GM21619 (cell line): ENCODE data around the gene ADGRE1.

Experiments used
- ATAC-seq: cut with Tn5 transposase; IDR thresholded peaks from one replicate; pipeline ENCODE4 v1.9.1; 2021; ENCODE audit not compliant: unreplicated experiment

Gene ADGRE1

DNA sequence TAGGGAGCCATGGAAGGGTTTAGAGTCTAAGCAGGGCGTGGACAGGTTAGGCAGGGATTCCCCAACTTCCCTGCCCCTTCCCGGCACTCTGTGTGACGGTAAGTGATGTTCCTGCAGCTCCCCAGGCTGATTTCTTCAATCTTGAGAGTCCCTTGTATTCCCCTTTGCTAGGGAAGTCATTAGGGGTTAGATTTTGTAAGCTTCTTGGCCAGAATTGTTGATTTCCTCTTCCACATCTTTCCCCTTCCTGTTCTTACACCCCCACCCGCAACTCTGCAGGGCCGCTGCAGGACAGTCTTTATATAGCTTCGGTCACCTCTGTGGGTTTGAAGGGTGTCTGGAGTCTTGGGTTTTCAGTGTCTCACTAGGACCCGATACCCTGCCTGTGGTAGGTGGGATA lies 10.6 kb upstream of the ADGRE1 start:
- no peak for ATAC-seq

DNA sequence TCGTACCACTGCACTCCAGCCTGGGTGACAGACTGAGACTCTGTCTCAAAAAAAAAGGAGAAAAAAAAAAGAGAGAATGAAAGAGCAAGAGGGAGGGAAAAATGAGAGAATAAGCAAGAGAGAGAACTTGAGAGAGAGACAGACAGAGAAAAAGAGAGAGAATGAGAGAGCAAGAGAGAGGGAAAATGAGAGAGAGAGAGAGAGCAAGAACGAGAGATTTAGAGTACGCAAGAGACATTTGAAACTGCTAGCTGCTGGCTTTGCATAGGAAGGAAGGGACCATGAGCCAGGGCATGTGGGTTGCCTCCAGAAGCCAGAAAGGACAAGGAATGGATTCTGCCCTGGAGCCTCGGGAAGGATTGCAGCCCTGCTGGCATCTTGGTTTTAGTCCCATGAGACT lies 9.6 kb upstream of the ADGRE1 start:
- ATAC-seq: no peak

DNA sequence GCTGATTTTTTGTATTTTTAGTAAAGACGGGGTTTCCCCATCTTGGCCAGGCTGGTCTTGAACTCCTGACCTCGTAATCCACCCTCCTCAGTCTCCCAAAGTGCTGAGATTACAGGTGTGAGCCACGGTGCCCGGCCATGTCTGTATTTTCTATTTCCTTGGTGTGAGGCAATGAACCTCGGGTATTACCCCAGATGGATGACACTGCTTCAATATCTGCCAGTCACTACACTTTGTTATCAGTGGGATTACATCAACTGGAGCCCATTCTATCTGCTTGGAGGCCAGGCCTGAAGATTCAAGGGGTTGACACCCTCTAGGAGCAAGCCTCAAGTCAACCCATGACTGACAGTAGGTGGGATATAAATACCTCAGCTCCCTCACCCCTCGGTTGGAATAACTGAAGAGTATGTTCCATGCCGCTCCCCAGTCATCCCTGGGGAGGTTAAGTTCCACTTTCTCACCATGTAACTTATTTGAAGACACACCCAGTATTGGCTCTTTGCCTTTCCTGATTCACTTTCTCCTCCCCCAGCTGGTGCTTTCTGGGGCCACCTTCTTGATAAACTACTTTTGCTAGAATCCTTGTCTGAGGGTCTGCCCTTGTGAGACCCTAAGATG lies 992 bp upstream of the ADGRE1 start:
- ATAC-seq: no peak

DNA sequence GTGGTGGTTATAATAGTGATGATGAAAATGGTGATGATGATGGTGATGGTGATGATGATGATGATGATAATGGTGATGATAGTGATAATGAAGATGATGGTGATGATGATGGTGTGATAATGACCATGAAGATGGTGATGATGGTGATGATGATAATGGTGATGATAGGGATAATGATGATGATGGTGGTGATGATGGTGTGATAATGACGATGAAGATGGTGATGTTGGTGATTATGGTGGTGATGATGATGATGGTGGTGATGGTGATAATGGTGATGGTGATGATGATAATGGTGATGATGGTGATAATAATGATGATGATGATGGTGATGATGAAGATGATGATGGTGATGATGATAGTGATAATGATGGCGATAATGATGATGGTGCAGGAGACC lies 1.6 kb downstream of the ADGRE1 start:
- no peak for ATAC-seq

DNA sequence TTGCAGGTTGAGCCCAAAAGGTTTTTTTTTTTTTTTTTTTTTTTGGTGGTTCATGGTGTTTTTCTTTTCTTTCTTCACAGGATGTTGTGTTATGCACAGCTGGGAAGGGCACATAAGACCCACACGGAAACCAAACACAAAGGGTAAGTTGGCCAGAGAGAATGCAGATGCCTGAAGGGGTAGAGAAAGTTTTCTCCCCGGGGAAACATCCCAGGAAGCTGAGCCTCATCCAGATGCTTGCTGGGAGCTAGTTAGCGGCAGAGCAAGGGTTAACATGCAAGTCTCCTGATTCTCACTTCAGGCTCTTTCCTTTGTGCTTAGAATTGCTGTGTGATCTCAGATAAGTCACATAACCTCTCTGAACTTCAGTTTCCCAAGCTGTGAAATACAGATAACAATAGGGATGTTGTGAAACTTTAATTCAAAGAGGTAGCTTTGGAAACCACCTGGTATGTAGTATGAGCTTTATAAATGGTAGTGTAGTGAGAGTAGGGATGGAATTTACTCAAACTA lies 3.1 kb downstream of the ADGRE1 start:
- no peak for ATAC-seq

DNA sequence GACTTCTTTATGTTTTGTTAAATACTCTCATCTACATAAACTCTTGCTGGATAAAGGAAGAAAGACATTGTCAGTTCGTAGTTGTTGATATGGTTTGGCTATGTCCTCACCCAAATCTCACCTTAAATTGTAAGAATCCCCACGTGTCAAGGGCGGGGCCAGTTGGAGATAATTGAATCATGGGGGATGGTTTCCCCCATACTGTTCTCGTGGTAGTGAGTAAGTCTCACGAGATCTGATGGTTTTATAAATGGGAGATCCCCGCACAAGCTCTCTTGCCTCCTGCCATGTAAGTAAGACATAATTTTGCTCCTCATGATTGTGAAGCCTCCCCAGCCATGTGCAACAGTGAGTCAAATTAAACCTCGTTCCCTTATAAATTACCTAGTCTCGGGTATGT lies 3.6 kb downstream of the ADGRE1 start:
- no peak for ATAC-seq

DNA sequence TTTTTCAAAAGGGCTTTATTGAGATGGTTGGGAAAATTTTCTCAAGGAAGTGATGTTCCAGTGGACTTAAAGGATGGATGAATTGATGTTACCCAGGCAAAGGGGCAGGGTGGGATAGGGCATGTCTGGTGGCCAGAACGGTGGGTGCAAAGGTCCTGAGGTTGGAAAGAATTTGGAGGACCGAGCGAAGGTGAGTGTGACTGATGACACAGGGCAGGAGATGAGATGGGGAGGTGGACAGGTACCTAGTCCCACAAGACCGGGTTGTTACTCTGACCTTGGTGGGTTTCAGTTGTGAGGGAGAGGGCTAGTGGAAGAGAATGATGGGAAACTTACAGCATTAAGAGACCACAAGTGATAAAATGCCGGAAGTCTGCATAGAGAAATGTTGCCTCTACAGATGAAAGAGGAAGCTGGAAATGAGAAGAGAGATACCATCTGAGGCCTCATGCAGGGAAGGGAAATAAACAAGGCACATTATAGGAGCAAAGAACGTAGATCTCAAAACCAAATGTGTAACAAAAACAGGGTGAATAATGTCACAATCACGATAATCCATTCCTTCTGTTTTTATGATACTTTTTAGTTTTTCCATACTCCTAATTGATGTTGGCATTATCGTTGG lies 4.5 kb downstream of the ADGRE1 start:
- no peak for ATAC-seq

DNA sequence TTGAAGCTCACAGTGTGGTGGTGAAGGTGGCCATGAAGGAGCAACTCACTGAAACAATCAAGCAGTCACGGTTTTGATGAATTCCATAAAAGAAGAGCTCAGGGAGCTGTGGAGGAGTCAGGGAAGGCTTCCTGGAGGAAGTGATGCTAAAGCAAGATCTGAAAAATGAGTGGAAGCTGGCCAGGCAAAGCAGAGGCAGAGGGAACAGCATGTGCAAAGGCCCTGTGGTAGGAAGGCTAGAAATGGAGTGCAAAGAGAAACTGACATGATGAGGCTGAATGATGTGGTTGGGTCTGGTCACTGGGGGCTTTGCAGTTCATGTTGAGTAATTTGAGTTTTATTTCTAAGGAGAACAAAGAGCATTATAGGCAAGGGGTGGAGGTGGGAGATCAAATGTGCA lies 6.9 kb downstream of the ADGRE1 start:
- ATAC-seq: no peak

DNA sequence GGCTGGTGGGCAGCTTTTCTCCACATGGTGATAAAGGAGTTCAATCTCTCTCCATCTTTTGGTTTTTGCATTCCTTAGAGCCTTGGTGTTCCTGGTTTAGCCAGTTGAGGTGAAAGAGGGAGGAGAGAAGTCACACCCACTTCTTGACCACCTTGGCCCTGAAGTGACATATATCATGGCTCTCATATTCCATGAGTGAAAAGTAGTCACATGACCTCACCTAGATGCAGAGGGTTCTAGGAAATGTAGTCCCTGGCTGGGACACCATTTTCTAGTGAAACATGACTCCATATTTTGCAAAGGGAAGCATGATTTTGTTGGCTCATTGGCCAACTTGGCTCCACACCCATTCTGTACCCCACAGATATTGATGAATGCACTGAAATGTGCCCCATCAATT lies 16.1 kb downstream of the ADGRE1 start:
- no peak for ATAC-seq

DNA sequence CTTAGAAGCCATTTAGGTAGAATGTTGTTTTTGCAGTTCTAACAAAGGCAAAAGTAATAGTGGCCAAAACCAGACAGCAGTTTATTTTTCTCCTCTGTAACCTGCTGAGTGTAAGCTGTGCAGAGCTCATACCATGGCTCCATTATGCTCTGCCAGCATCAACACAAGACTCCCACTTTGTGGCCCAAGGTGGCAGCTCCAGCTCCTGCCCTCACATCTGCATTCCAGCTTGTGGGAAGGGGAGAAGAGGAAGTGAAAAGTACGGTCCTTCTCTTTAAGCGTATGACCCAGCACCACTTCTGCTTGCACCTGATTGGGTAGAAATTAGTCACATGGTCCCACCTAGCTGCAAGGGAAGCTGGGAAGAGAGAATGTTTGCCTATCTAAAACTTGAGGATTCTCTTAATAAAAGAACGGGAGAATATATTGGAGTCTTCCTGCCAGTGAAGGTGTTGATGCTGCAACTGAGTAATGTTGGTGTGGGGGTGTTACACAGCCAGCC lies 19.2 kb downstream of the ADGRE1 start:
- ATAC-seq: no peak

DNA sequence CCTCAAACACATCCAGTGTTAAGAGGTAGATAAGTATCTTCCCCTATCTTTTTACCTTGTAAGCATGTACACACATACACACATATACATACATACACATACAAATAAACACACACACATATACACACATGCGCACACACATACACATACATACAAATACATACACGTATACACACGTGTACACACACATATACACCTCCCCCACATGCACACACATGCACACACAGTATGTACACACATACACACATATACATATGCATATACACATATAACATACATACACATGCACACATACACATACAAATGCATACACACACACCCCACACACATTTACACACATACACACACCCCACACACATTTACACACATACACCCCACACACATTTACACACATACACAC lies 24.1 kb downstream of the ADGRE1 start:
- ATAC-seq: no peak

DNA sequence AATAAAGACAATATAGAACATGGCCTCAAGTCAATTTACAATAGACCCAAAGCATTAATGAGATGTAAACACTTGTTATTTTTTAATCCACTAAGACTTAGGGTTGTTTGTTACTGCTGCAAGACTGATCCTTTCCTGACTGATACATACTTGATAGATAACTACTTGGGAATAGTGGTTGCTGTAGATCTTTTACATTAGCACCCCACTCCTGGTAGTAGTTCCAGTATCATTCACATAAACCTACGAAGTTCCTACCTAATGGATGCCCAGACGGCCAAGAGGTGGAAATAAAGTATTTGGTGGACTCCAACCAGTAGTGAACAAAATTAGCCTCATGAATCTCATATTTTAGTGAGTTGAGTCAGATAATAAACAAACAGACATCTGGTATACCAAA lies 26.9 kb downstream of the ADGRE1 start:
- no peak for ATAC-seq

DNA sequence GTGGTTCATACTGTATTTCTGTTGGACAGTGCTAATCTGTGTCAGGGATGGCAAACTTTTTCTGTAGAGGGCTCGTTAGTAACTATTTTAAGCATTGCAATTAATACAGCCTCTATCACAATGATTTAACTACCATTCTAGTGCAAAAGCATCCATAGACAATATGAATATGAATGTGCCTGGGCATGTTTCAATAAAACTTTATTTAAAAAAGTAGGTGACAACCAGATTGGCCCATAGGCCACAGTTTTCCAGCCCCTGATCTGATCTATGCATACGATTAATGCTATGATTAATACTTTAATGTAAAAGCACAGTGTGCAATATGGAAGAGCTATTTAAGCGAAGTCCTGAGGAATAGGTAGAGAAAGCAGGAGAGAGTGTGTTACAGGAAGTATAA lies 29.6 kb downstream of the ADGRE1 start:
- ATAC-seq: no peak

DNA sequence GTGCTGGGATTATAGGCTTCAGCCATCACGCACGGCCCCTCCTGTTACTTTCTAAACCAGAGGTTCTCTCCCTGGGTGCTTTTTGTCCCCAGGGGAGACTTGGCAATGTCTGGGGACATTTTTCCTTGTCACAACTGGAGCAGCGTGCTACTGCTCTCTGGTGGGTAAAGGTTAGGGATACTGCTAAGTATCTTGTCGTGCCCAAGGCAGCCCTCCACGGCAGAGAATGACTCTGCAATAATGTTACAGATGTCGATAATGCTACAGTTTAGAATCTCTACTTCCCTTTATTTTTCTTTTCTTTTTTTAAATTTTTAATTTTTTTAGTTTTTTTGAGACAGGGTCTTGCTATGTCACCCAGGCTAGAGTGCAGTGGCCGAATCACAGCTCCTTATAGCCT lies 38.0 kb downstream of the ADGRE1 start:
- no peak for ATAC-seq

DNA sequence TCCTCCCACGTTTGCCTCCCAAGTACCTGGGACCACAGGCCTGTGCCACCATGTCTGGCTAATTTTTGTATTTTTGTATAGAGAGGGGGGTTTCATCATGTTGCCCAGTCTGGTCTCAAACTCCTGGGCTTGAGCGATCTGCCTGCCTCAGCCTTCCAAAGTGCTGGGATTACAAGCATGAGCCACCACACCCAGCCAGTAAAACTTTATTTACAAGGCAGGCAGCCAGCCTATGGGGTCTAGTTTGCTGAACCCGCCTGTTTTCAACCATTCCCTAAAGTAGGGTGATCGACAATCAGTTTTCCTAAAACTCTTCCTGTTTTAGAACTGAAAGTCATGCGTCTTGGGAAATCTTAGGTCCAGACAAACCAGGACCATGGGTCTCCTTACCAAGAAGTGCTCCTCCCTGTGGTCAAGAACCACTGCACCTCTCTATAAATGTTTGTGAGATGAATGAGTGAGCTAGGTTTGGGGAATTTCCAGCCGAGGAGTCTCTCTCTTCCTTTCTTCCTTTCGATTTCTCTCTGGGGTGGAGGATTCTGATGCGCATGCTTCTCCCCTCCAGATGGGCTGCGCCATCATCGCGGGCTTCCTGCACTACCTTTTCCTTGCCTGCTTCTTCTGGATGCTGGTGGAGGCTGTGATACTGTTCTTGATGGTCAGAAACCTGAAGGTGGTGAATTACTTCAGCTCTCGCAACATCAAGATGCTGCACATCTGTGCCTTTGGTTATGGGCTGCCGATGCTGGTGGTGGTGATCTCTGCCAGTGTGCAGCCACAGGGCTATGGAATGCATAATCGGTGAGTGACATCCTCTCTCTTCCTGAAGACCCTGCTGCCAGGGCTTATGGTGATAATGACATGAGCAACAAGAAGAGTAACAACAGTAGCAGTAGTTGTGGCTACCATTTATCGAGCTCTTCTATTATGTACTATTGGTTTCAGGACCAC lies 38.7 kb downstream of the ADGRE1 start:
- ATAC-seq: no peak

DNA sequence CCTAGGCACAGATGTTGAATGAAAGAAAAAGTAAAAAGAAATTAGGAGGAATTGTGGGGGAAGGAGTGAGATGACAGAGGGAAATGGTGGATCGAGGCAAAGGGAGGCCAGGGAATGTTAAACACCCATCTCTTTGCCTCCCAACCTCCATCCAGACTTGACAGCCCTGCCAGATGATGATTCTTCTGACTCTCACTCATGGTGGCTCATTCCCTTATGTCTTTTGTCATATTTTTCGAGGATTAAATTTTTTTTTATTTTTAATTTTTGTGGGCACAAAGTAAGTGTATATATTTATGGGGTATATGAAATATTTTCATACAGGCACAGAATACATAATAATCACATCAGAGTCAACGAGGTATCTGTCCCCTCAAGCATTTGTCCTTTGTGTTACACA lies 42.8 kb downstream of the ADGRE1 start:
- no peak for ATAC-seq

DNA sequence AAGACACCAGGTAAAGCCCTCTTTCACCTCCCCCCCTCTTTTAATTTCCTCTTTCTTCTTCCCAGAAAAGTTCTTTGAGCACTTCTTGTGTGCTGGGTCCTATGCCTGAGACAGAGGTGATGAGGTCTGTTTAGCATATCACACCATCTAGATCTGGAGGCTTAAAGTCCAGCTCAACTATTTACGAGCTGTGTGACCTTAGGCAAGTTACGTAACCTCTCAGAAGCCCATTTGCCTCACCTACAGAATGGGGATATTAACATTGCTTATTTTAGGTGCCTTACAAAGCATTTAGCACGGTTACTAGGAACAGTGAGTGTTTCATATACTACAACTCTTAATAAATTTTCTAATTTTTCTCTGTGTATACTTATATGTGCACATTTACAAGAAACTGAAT lies 47.7 kb downstream of the ADGRE1 start:
- no peak for ATAC-seq

DNA sequence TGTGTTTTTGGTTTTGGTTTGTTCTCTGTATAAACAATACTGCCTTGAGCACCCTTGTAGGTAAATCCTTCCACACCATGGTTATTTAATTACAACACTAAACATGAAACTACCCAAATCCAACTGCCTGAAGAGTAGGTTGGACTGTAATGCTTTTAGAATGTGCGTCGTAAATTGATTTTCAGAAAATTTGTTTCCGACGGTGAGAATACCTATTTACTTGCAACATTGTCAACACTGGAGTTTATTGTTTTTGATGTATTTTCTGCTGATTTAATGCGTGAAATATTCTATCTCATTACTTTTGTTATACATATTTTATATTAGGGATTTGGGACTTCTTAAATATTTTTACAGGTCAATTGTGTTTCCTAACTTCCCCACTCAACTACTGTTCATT lies 48.2 kb downstream of the ADGRE1 start:
- ATAC-seq: no peak

DNA sequence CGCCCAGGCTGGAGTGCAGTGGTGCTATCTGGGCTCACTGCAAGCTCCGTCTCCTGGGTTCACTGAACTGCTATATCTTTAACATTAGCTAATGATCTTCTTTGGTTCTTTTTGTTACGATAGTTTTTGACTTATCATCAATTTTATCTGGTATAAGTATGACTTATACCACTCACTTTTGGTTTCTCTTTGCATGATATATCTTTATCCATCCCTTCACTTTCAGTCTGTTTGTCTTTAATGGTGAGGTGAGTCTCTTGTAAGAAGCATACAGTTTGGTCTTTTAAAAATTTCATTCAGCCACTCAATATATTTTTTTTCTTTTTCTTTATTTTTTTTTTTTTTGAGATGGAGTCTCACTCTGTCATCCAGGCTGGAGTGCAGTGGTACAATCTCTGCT lies 58.4 kb downstream of the ADGRE1 start:
- ATAC-seq: no peak

DNA sequence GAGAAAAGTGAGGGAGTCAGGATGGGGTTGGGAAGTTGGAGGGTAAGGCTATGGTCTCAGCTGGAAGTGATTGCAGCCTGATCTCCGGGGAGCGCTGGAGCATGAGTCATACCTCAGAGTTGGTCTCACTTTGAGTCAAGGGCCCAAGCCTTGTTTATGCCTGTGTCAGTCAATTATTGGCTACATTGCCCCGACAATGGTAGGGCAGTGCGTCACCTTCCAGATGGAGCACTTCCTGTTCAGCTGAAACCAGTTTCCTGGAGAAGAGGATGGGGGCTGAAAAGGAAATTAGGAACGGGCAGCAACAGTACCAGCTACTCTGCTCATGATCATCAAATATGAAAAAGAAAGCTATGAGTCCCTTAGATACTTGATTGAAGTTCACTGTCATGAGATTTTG lies 60.4 kb downstream of the ADGRE1 start:
- ATAC-seq: peak; percentile 65

DNA sequence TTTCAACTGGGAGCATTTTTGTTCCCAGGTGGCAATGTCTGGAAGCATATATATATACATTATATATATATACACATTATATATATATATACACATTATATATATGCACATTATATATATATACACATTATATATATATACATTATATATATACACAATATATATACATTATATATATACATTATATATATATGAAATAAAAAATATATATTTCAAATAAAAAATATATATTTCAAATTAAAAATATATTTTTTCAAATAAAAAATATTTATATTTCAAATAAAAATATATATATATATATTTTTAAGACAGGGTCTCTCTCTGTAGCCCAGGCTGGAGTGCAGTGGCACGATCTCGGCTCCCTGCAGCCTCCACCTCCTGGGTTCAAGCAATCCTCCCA lies 61.5 kb downstream of the ADGRE1 start:
- ATAC-seq: no peak

DNA sequence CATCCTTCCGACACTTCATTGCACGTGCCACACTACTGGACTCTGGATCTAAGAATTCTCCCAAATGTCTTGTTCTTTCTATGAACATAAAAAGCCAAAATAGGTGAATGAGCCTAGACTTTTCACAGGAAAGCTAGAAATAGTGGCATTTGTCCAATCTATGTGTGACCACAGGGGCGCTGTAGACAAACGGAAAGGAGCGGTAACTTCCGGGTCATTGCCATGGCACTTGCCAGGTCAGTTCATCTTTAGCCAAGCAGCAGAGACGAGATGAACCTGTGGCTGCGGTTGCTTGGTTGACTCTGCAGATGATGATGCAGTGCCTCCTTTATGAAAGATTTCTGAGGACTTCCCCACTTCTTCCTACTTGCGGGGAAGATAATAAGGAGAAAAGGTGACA lies 65.6 kb downstream of the ADGRE1 start:
- no peak for ATAC-seq
